Stimulated activated naive CD4-positive, alpha-beta T cell (primary cell): ENCODE results near the gene RBCK1.

Experiments used
- DNase-seq, 6 experiments: peaks; one replicate each; lab custom pipeline; 2025; lab: John Stamatoyannopoulos, UW

The RBCK1 gene

GRCh38 chr20:418858-419365, 10.8 kb downstream of the RBCK1 start:
- DNase-seq, result no peak

- DNase-seq, result no peak
These were observed 11.6 kb downstream of the RBCK1 start for GRCh38 chr20:419556-420165.

GRCh38 chr20:420166-420620, 12.1 kb downstream of the RBCK1 start:
- DNase-seq, result no peak

GRCh38 chr20:420721-421574, 12.8 kb downstream of the RBCK1 start:
- no peak for DNase-seq

GRCh38 chr20:421685-422250, 13.7 kb downstream of the RBCK1 start:
- DNase-seq, result no peak

- DNase-seq, result no peak
These were observed 18.5 kb downstream of the RBCK1 start for GRCh38 chr20:426566-426965.

- DNase-seq, result no peak
These were observed 19.3 kb downstream of the RBCK1 start for GRCh38 chr20:427401-427800.

GRCh38 chr20:427849-428657, 20.0 kb downstream of the RBCK1 start:
- DNase-seq, result no peak

- DNase-seq, result no peak
These were observed 20.6 kb downstream of the RBCK1 start for GRCh38 chr20:428658-429200.

- no peak for DNase-seq
These were observed 22.2 kb downstream of the RBCK1 start for GRCh38 chr20:430091-430999.

- DNase-seq, result peak in 4 of 6 experiments; percentile 10 to 29 (median 18)
These were observed 23.2 kb downstream of the RBCK1 start for GRCh38 chr20:431012-431904.

GRCh38 chr20:432208-432607, 24.1 kb downstream of the RBCK1 start:
- DNase-seq, result no peak

GRCh38 chr20:432677-433299, 24.7 kb downstream of the RBCK1 start:
- DNase-seq, result no peak

- DNase-seq, result peak in 2 of 6 experiments; percentile 10 to 14
These were observed 25.3 kb downstream of the RBCK1 start for GRCh38 chr20:433300-433975.

- no peak for DNase-seq
These were observed 26.1 kb downstream of the RBCK1 start for GRCh38 chr20:434221-434620.

- DNase-seq, result no peak
These were observed 26.7 kb downstream of the RBCK1 start for GRCh38 chr20:434661-435419.

GRCh38 chr20:435558-435957, 27.5 kb downstream of the RBCK1 start:
- DNase-seq, result no peak

GRCh38 chr20:436476-436875, 28.4 kb downstream of the RBCK1 start:
- no peak for DNase-seq
